Pancreas (tissue), 10 donors: Measurements from ENCODE around the gene AKAP12. TPM values are rescaled to one million over a fixed set of nuclear protein-coding genes. Genes with fewer than 3 reads are reported as not detected.

ENCODE experiments used
- ATAC-seq, 4 donors: fragments of 200-7000 bp; cut with Tn5 transposase; one replicate each; pipeline versions ENCODE4 v1.8.0 to v1.9.1; 2020; ENCODE audit warnings: mild to moderate bottlenecking in 4 of 4, moderate library complexity in 4 of 4
- DNase-seq, 6 donors: peaks; one replicate each; pipeline ENCODE4 v3.0.0-alpha.2; 2020
- FAIRE-seq: peaks from 2 replicates; lab custom pipeline; 2012; peaks lifted over from hg19 to GRCh38; lab: Jason Lieb, UNC
- H3K27ac ChIP-seq, 4 donors: fragments of 200-600 bp; sonication (generic); 1 replicate in 3 of 4; 2 replicates in 1 of 4; pipeline versions ENCODE4 v1.5.0 to v1.8.0; 2020
- H3K27me3 ChIP-seq, 4 donors: fragments of 200-600 bp; one replicate each; pipeline ENCODE4 v1.8.0; 2021
- H3K36me3 ChIP-seq, 3 donors: fragments of 200-600 bp; sonication (generic) in 1 of 3; one replicate each; pipeline versions ENCODE4 v1.5.0 to v1.8.0; 2020 to 2021
- H3K4me1 ChIP-seq, 3 donors: fragments of 200-600 bp; one replicate each; pipeline ENCODE4 v1.8.0; 2021
- H3K4me3 ChIP-seq, 4 donors: fragments of 200-600 bp; sonication (generic) in 2 of 4; one replicate each; pipeline versions ENCODE4 v1.5.0 to v1.8.0; 2020 to 2021
- H3K9me3 ChIP-seq, 4 donors: fragments of 200-600 bp; one replicate each; pipeline ENCODE4 v1.8.0; 2021
- CTCF ChIP-seq, 4 donors: fragments of 200-600 bp; sonication (generic) in 3 of 4; IDR thresholded peaks; one replicate each; pipeline versions ENCODE4 v1.5.0 to v1.8.0; 2021; ENCODE audit warnings: antibody characterized with exemption in 4 of 4
- WGBS, 2 donors: extraction: QIAGEN DNeasy Blood & Tissue Kit; methylation state at CpG; one replicate each; pipeline ENCODE4 v1.1.7; 2013; 5-methylcytosine and 5-hydroxymethylcytosine counted together
- intact Hi-C, 3 donors: fragments of 100-400 bp; cut with DNase I; formaldehyde crosslinking; loops; one replicate each; pipeline versions ENCODE4 v1.11.1 to v1.14.2; 2022
- polyA plus RNA-seq, 2 donors: library from polyadenylated mRNA; stranded (reverse); fragments of 200-250 nt; gene quantifications; one replicate each; pipeline ENCODE4 v1.2.3, GENCODE V29; 2013
- total RNA-seq, 6 donors: library from RNA; stranded (reverse); fragmentation: NEBNext Ultra II Directional in 4 of 6; extraction: Animal tissue kit (Norgen Biotek cat#: 25700) in 4 of 6; gene quantifications; one replicate each; pipeline versions ENCODE4 v1.2.1 to v1.2.4, GENCODE V29; 2021 to 2023
- donor health status: healthy with polysubstance abuse.
- donor health status: DM: no; HTN: no; CAD: no; lungs with moderate emphysema.
- donor health status: DM: no; HTN: no; CAD: no.
- donor health status: control.
- donor health status: control.
- donor health status: Bipolar disorder and iron deficiency.
- donor health status: DM: yes; HTN: yes; CAD: no.
- donor health status: DM: no; HTN: no; CAD: no.
- donor health status: DM: no; HTN: no; CAD: no.
- donor health status: DM: yes; HTN: yes; CAD: no.

AKAP12 gene
- total RNA-seq = 10 to 100 TPM in 2 of 6 donors, 1 to 10 TPM in 4; 2.4 to 13.2 (median 5.4) TPM
- 1 to 10 TPM; 2.7 to 4.7 TPM for polyA plus RNA-seq

GRCh38 chr6:151239603-151240035, at the start of gene AKAP12:
AKAP12 (plus strand) TSS chr6:151239967; CDS start chr6:151240563, 596 bp downstream.
- H3K27ac ChIP-seq = peak within 1 kb of the TSS in 2 of 4 donors; percentile 30 to 35
- H3K9me3 ChIP-seq = no peaks in the 10 kb centered on the region
- WGBS, 2 donors = 32 to 38% methylated on average over 23 of the region's 23 CpGs
- intact Hi-C loops = no loop called here
- FAIRE-seq (no peak), ATAC-seq (peak in 3 of 4 donors; percentile 16 to 19 (median 17)), DNase-seq (peak in 1 of 6 donors; percentile 52)
- H3K27me3 ChIP-seq = peaks cover 0 to 4% (median under 1%) of the 10 kb centered on the region in 4 donors
- no peak for TF ChIP-seq CTCF (IDR thresholded peaks at IDR 0.05)
- peak within 1 kb of the TSS; percentile 34 to 61 (median 37) for H3K4me3 ChIP-seq
- no peaks in the 10 kb centered on the region for H3K36me3 ChIP-seq
- H3K4me1 ChIP-seq = peaks cover 0 to 6% (median 0%) of the 10 kb centered on the region in 3 donors

- intact Hi-C loops = no loop called here
- Histone ChIP-seq H3K27ac (no peak overlapping the region), H3K9me3 (no peaks in the 10 kb centered on the region), H3K36me3 (no peaks in the 10 kb centered on the region), H3K27me3 (no peaks in the 10 kb centered on the region), H3K4me3 (no peak overlapping the region), H3K4me1 (no peaks in the 10 kb centered on the region)
- 53 to 62% methylated on average over 4 of the region's 4 CpGs for WGBS, 2 donors
- no peak for TF ChIP-seq CTCF (IDR thresholded peaks at IDR 0.05)
- no peak for DNase-seq
- no peak for ATAC-seq
- FAIRE-seq = no peak
Observed at GRCh38 chr6:151191527-151191926, 48.2 kb upstream of the AKAP12 start.

- TF ChIP-seq CTCF (IDR thresholded peaks at IDR 0.05) = no peak
- H3K27ac ChIP-seq = no peak overlapping the region
- no peak for FAIRE-seq
- no peaks in the 10 kb centered on the region for H3K36me3 ChIP-seq
- no peaks in the 10 kb centered on the region for H3K4me1 ChIP-seq
- H3K4me3 ChIP-seq = no peak overlapping the region
- peak in 1 of 6 donors; percentile 3 for DNase-seq
- H3K27me3 ChIP-seq = no peaks in the 10 kb centered on the region
- intact Hi-C loops = no loop called here
- no peaks in the 10 kb centered on the region for H3K9me3 ChIP-seq
- peak in 2 of 4 donors; percentile 27 to 37 for ATAC-seq
- WGBS, 2 donors = 83 to 88% methylated on average over 1 of the region's 1 CpG
Observed at GRCh38 chr6:151196555-151196954, 43.2 kb upstream of the AKAP12 start.

- Histone ChIP-seq H3K9me3 (no peaks in the 10 kb centered on the region), H3K36me3 (no peaks in the 10 kb centered on the region), H3K4me1 (no peaks in the 10 kb centered on the region), H3K27me3 (no peaks in the 10 kb centered on the region), H3K27ac (no peak overlapping the region), H3K4me3 (no peak overlapping the region)
- FAIRE-seq (no peak), ATAC-seq (no peak), DNase-seq (no peak)
- no peak for TF ChIP-seq CTCF (IDR thresholded peaks at IDR 0.05)
- intact Hi-C loops = no loop called here
- 96 to 100% methylated on average over 1 of the region's 1 CpG for WGBS, 2 donors
Observed at GRCh38 chr6:151197556-151197955, 42.2 kb upstream of the AKAP12 start.

- DNase-seq (no peak), ATAC-seq (no peak), FAIRE-seq (no peak)
- 37 to 54% methylated on average over 1 of the region's 1 CpG for WGBS, 2 donors
- Histone ChIP-seq H3K27me3 (no peaks in the 10 kb centered on the region), H3K9me3 (no peaks in the 10 kb centered on the region), H3K36me3 (no peaks in the 10 kb centered on the region), H3K27ac (no peak overlapping the region), H3K4me1 (no peaks in the 10 kb centered on the region), H3K4me3 (no peak overlapping the region)
- no peak for TF ChIP-seq CTCF (IDR thresholded peaks at IDR 0.05)
- intact Hi-C loops = no loop called here
Observed at GRCh38 chr6:151199991-151200390, 39.8 kb upstream of the AKAP12 start.
